GM23338 (cell line): ENCODE measurements around the gene ERP27. TPM values are rescaled to one million over a fixed set of nuclear protein-coding genes. Genes with fewer than 3 reads are reported as not detected.

Source experiments
- ATAC-seq: fragments of 200-7000 bp; cut with Tn5 transposase; 3 replicates; pipeline ENCODE4 v1.9.1; 2020
- DNase-seq: peaks from one replicate; pipeline ENCODE4 v3.0.0-alpha.2; 2015; ENCODE audit warnings: low spot score
- H2AFZ ChIP-seq: fragments of 200-600 bp; sonication (generic); 2 replicates; pipeline ENCODE4 v1.8.0; 2016; ENCODE audit warnings: antibody characterized with exemption, mild to moderate bottlenecking, moderate library complexity
- H3F3A ChIP-seq: fragments of 200-600 bp; sonication (generic); replicated peaks from 2 replicates; pipeline ENCODE4 v1.8.0; 2017; ENCODE audit warnings: antibody characterized with exemption, mixed run types, low read depth
- H3K27ac ChIP-seq: fragments of 200-600 bp; sonication (generic); 2 replicates; pipeline ENCODE4 v1.6.1; 2016; ENCODE audit warnings: low read depth
- H3K27me3 ChIP-seq: fragments of 200-600 bp; sonication (generic); 2 replicates; pipeline ENCODE4 v1.8.0; 2016; ENCODE audit warnings: mild to moderate bottlenecking, mixed run types, moderate library complexity; ENCODE audit not compliant: insufficient read depth
- H3K36me3 ChIP-seq: fragments of 200-600 bp; sonication (generic); 2 replicates; pipeline ENCODE4 v1.8.0; 2016; ENCODE audit warnings: mild to moderate bottlenecking; ENCODE audit not compliant: insufficient read depth
- H3K4me1 ChIP-seq: fragments of 200-600 bp; sonication (generic); 2 replicates; pipeline ENCODE4 v1.8.0; 2016; ENCODE audit warnings: mild to moderate bottlenecking, moderate library complexity; ENCODE audit not compliant: insufficient read depth
- H3K4me2 ChIP-seq: fragments of 200-600 bp; sonication (generic); 2 replicates; pipeline ENCODE4 v1.7.1; 2017; ENCODE audit warnings: mixed run types
- H3K4me3 ChIP-seq: fragments of 200-600 bp; sonication (generic); 2 replicates; pipeline ENCODE4 v1.6.1; 2016; ENCODE audit warnings: mixed run types
- H3K79me2 ChIP-seq: fragments of 200-600 bp; sonication (generic); replicated peaks from 2 replicates; pipeline ENCODE4 v1.8.0; 2017; ENCODE audit warnings: mild to moderate bottlenecking; ENCODE audit not compliant: insufficient read depth
- H3K9me2 ChIP-seq: fragments of 200-600 bp; sonication (generic); 2 replicates; pipeline ENCODE4 v1.8.0; 2017; ENCODE audit not compliant: insufficient read depth
- H4K20me1 ChIP-seq: fragments of 200-600 bp; sonication (generic); replicated peaks from 2 replicates; pipeline ENCODE4 v1.8.0; 2017; ENCODE audit warnings: mild to moderate bottlenecking; ENCODE audit not compliant: insufficient read depth
- H3K27ac Mint-ChIP-seq: 2 replicates; pipeline ENCODE4 v1.8.0; 2020; ENCODE audit warnings: inconsistent platforms, mild to moderate bottlenecking, moderate library complexity, mixed read lengths
- H3K27me3 Mint-ChIP-seq: 3 replicates; pipeline ENCODE4 v1.8.0; 2022; ENCODE audit warnings: low read depth, mild to moderate bottlenecking, moderate library complexity, mixed read lengths, inconsistent platforms; ENCODE audit not compliant: insufficient read depth, poor library complexity
- H3K36me3 Mint-ChIP-seq: 3 replicates; pipeline ENCODE4 v1.8.0; 2021; ENCODE audit warnings: low read depth, mild to moderate bottlenecking, inconsistent platforms, moderate library complexity, mixed read lengths
- H3K4me1 Mint-ChIP-seq: 3 replicates; pipeline ENCODE4 v1.8.0; 2020; ENCODE audit warnings: mild to moderate bottlenecking, inconsistent platforms, mixed read lengths
- H3K4me3 Mint-ChIP-seq: 3 replicates; pipeline ENCODE4 v1.8.0; 2021; ENCODE audit warnings: moderate library complexity, mild to moderate bottlenecking, inconsistent platforms, mixed read lengths
- H3K9me3 Mint-ChIP-seq: 3 replicates; pipeline ENCODE4 v1.8.0; 2020; ENCODE audit warnings: moderate library complexity, mild to moderate bottlenecking, inconsistent platforms, mixed read lengths
- NANOG ChIP-seq: IDR thresholded peaks from 2 replicates; pipeline ENCODE4 v1.6.1; 2016; ENCODE audit warnings: antibody characterized with exemption, borderline replicate concordance
- polyA plus RNA-seq: library from polyadenylated mRNA; unstranded; fragments of >200 nt; fragmentation: Nextera tagmentation; extraction: Ambion mirVana; gene quantifications from 2 replicates; pipeline ENCODE4 v1.2.1, GENCODE V29; 2016
- total RNA-seq: library from RNA; depleted of rRNA; stranded (reverse); fragments of >200 nt; shearing (Covaris generic); gene quantifications from 2 replicates; pipeline ENCODE4 v1.2.3, GENCODE V29; 2014
- TF ChIP-seq, protein P1 (sequence below), 2 experiments: fragments of 200-600 bp in 1 of 2; sonication (generic) in 1 of 2; conservative IDR thresholded peaks; 2 replicates each; pipeline versions ENCODE4 v1.5.1 to v1.6.1; 2016 to 2017; ENCODE audit warnings: antibody characterized with exemption in 2 of 2, low read depth in 2 of 2, mild to moderate bottlenecking in 2 of 2, moderate library complexity in 1 of 2
- TF ChIP-seq, protein P2 (sequence below): IDR thresholded peaks from 2 replicates; pipeline ENCODE4 v1.6.1; 2016; ENCODE audit warnings: antibody characterized with exemption

ERP27 gene
- total and polyA plus RNA-seq, 2 experiments from 2014 or later, result not detected

DNA sequence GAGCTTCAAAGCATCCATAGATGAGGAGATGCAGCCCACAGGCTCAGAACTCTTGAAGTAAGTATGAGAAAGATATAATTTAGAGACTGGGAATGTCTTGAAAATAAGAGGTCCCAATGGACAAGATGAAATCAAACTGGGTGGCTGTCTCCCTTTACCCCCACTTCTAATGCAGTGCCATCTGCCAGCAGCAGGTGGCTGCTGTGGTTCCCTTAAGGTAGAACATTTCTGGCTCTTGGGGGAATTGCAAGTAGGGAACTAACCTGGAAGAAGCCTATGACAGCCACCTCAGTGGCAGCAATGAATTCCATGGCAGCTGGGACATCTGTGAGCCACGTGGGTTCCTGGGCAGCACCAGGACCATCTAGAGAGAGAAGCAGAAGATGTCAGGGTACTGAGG lies 648 bp downstream of the ERP27 start:
- Histone ChIP-seq H3K4me2 (no peak overlapping the region), H4K20me1 (no peaks in the 10 kb centered on the region), H3K9me2 (peaks cover 3% of the 10 kb centered on the region; the same call in 1 of the 2 replicates), H3K27me3 (no peaks in the 10 kb centered on the region), H3K27ac (no peak overlapping the region), H3K79me2 (no peaks in the 10 kb centered on the region), H2AFZ (no peak overlapping the region), H3K36me3 (no peaks in the 10 kb centered on the region), H3F3A (no peaks in the 10 kb centered on the region), H3K4me3 (no peak overlapping the region), H3K4me1 (no peaks in the 10 kb centered on the region)
- Mint-ChIP-seq H3K9me3 (no peaks in the 10 kb centered on the region), H3K36me3 (no peaks in the 10 kb centered on the region), H3K27ac (no peak overlapping the region), H3K27me3 (peaks cover 3% of the 10 kb centered on the region), H3K4me1 (no peaks in the 10 kb centered on the region), H3K4me3 (no peak overlapping the region)
- TF ChIP-seq, protein P1, sequence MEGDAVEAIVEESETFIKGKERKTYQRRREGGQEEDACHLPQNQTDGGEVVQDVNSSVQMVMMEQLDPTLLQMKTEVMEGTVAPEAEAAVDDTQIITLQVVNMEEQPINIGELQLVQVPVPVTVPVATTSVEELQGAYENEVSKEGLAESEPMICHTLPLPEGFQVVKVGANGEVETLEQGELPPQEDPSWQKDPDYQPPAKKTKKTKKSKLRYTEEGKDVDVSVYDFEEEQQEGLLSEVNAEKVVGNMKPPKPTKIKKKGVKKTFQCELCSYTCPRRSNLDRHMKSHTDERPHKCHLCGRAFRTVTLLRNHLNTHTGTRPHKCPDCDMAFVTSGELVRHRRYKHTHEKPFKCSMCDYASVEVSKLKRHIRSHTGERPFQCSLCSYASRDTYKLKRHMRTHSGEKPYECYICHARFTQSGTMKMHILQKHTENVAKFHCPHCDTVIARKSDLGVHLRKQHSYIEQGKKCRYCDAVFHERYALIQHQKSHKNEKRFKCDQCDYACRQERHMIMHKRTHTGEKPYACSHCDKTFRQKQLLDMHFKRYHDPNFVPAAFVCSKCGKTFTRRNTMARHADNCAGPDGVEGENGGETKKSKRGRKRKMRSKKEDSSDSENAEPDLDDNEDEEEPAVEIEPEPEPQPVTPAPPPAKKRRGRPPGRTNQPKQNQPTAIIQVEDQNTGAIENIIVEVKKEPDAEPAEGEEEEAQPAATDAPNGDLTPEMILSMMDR (conservative IDR thresholded peaks at IDR 0.05; ENCODE audit: low read depth in 2 of 2), result peak; percentile 49 to 52
- TF ChIP-seq, protein P2, sequence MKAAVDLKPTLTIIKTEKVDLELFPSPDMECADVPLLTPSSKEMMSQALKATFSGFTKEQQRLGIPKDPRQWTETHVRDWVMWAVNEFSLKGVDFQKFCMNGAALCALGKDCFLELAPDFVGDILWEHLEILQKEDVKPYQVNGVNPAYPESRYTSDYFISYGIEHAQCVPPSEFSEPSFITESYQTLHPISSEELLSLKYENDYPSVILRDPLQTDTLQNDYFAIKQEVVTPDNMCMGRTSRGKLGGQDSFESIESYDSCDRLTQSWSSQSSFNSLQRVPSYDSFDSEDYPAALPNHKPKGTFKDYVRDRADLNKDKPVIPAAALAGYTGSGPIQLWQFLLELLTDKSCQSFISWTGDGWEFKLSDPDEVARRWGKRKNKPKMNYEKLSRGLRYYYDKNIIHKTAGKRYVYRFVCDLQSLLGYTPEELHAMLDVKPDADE, result no peak
- TF ChIP-seq NANOG, result no peak
- peak; percentile 67 for ATAC-seq
- DNase-seq, result peak; percentile 45

- no peak overlapping the region for H3K27ac Mint-ChIP-seq
- Histone ChIP-seq H3K4me3 (no peak overlapping the region), H2AFZ (peak overlapping the region; percentile 2; the same call in 1 of the 2 replicates), H4K20me1 (no peaks in the 10 kb centered on the region), H3K4me1 (no peaks in the 10 kb centered on the region), H3K9me2 (peaks cover 2% of the 10 kb centered on the region; the same call in 1 of the 2 replicates), H3K27ac (no peak overlapping the region), H3K79me2 (no peaks in the 10 kb centered on the region), H3K36me3 (no peaks in the 10 kb centered on the region), H3K4me2 (no peak overlapping the region), H3K27me3 (no peaks in the 10 kb centered on the region), H3F3A (no peaks in the 10 kb centered on the region)
- H3K36me3 Mint-ChIP-seq, result no peaks in the 10 kb centered on the region
- TF ChIP-seq, protein P2, result no peak
- TF ChIP-seq, protein P1 (conservative IDR thresholded peaks at IDR 0.05; ENCODE audit: low read depth in 2 of 2), result peak in 1 of 2 experiments; percentile 16; a peak in 1 of 4 replicates
- H3K4me3 Mint-ChIP-seq, result no peak overlapping the region
- peaks cover 3% of the 10 kb centered on the region for H3K27me3 Mint-ChIP-seq
- DNase-seq (no peak), ATAC-seq (no peak)
- no peaks in the 10 kb centered on the region for H3K9me3 Mint-ChIP-seq
- H3K4me1 Mint-ChIP-seq, result no peaks in the 10 kb centered on the region
Measured at GRCh38 chr12:14937014-14937413, 1.3 kb downstream of the ERP27 start.
